ENCODE data around the gene SLC25A38. TPM values are rescaled to one million over a fixed set of nuclear protein-coding genes. Genes with fewer than 3 reads are reported as not detected.
"Not testable (repeated sequence)": the region's sequence is repeated elsewhere in the genome, so short reads cannot be mapped to it uniquely, and the experiment has no call there.

The SLC25A38 gene
- total and polyA plus RNA-seq, 2 donors from 2014 or later: 24.9 to 42.3 TPM

DNA sequence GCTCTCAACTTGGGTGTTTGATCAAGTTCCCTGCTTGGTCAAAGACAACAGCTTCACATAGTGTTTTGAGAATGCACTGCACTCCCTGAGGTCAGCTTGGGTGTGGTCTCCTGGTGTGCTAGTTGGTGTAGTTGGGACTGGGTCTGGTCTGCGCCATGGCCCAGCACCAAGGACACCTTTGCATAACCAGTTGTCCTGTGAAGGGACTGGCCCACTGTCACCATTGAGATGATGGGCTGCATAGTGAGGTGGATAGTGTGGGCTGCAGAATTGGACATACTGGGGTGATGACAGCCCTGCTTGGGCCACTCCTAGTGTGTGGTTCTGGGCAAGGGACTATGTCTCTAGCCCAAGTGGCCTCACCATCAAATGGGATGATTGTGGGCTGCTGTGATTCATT, 32.8 kb downstream of the SLC25A38 start:
- DNase-seq (no peak), FAIRE-seq (no peak)
- intact Hi-C loops (cut with DNase I): no loop called here
- no peak for TF ChIP-seq CTCF (IDR thresholded peaks at IDR 0.05; ENCODE audit: borderline replicate concordance, extremely low read depth, insufficient read depth)
- H3K4me3 ChIP-seq (ENCODE audit: low read length in 3 of 3): no peak overlapping the region
- no peak overlapping the region for H3K9ac ChIP-seq (ENCODE audit: low read length in 3 of 3)
- H3K27ac ChIP-seq (ENCODE audit: low read depth in 2 of 2, low read length in 2 of 2): no peak overlapping the region
- H3K9me3 ChIP-seq (ENCODE audit: control insufficient read depth in 2 of 3, insufficient read depth in 1 of 3, low read length in 3 of 3): no peaks in the 10 kb centered on the region
- peaks cover 0 to 2% (median 0%) of the 10 kb centered on the region in 3 donors for H3K4me1 ChIP-seq (ENCODE audit: control insufficient read depth in 2 of 3, insufficient read depth in 2 of 3, low read depth in 1 of 3, low read length in 3 of 3)
- H3K27me3 ChIP-seq (ENCODE audit: control insufficient read depth, insufficient read depth, low read length): no peaks in the 10 kb centered on the region
- H3K36me3 ChIP-seq (ENCODE audit: control insufficient read depth in 2 of 3, insufficient read depth in 3 of 3, low read length in 3 of 3): peaks cover 4 to 25% (median 16%) of the 10 kb centered on the region in 3 donors

DNA sequence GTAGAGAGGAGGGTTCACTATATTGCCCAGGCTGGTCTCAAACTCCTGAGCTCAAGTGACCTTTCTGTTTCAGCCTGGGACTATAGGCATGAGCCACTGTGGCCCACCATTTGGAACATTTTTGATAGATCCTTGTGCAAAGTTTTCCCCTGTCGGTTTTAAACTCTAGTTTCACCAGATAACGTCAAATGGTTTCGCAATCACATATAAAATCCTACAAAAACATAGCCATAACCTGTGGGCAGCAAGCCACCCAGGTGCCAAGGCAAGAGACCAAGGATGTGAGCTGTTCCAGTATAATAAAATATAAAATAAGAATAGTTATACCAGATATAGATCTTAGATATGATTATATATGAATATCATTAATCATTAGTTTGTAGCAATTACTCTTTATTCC, 33.8 kb downstream of the SLC25A38 start:
- H3K27ac ChIP-seq (ENCODE audit: low read depth in 2 of 2, low read length in 2 of 2); DNase-seq; H3K4me1 ChIP-seq (ENCODE audit: control insufficient read depth in 2 of 3, insufficient read depth in 2 of 3, low read depth in 1 of 3, low read length in 3 of 3); H3K9me3 ChIP-seq (ENCODE audit: control insufficient read depth in 2 of 3, insufficient read depth in 1 of 3, low read length in 3 of 3); intact Hi-C loops (cut with DNase I); H3K9ac ChIP-seq (ENCODE audit: low read length in 3 of 3); H3K27me3 ChIP-seq (ENCODE audit: control insufficient read depth, insufficient read depth, low read length); H3K4me3 ChIP-seq (ENCODE audit: low read length in 3 of 3); FAIRE-seq: not testable (repeated sequence)
- peaks cover 2 to 22% (median 9%) of the 10 kb centered on the region in 3 donors for H3K36me3 ChIP-seq (ENCODE audit: control insufficient read depth in 2 of 3, insufficient read depth in 3 of 3, low read length in 3 of 3)

- H3K27ac ChIP-seq (ENCODE audit: low read depth in 2 of 2, low read length in 2 of 2); H3K4me1 ChIP-seq (ENCODE audit: control insufficient read depth in 2 of 3, insufficient read depth in 2 of 3, low read depth in 1 of 3, low read length in 3 of 3); H3K27me3 ChIP-seq (ENCODE audit: control insufficient read depth, insufficient read depth, low read length); FAIRE-seq; H3K4me3 ChIP-seq (ENCODE audit: low read length in 3 of 3); H3K36me3 ChIP-seq (ENCODE audit: control insufficient read depth in 2 of 3, insufficient read depth in 3 of 3, low read length in 3 of 3); H3K9ac ChIP-seq (ENCODE audit: low read length in 3 of 3); DNase-seq; intact Hi-C loops (cut with DNase I); H3K9me3 ChIP-seq (ENCODE audit: control insufficient read depth in 2 of 3, insufficient read depth in 1 of 3, low read length in 3 of 3): not testable (repeated sequence)
These were observed 35.5 kb downstream of the SLC25A38 start for GRCh38 chr3:39418556-39419225.

- no peak overlapping the region for H3K4me3 ChIP-seq (ENCODE audit: low read length in 3 of 3)
- no peaks in the 10 kb centered on the region for H3K9me3 ChIP-seq (ENCODE audit: control insufficient read depth in 2 of 3, insufficient read depth in 1 of 3, low read length in 3 of 3)
- intact Hi-C loops (cut with DNase I): no loop called here
- H3K4me1 ChIP-seq (ENCODE audit: control insufficient read depth in 2 of 3, insufficient read depth in 2 of 3, low read depth in 1 of 3, low read length in 3 of 3): no peaks in the 10 kb centered on the region
- DNase-seq: no peak
- no peak overlapping the region for H3K9ac ChIP-seq (ENCODE audit: low read length in 3 of 3)
- no peak for TF ChIP-seq CTCF (IDR thresholded peaks at IDR 0.05; ENCODE audit: borderline replicate concordance, extremely low read depth, insufficient read depth)
- H3K27ac ChIP-seq (ENCODE audit: low read depth in 2 of 2, low read length in 2 of 2): no peak overlapping the region
- no peaks in the 10 kb centered on the region for H3K36me3 ChIP-seq (ENCODE audit: control insufficient read depth in 2 of 3, insufficient read depth in 3 of 3, low read length in 3 of 3)
- no peak for FAIRE-seq
- no peaks in the 10 kb centered on the region for H3K27me3 ChIP-seq (ENCODE audit: control insufficient read depth, insufficient read depth, low read length)
These were observed 36.7 kb downstream of the SLC25A38 start for GRCh38 chr3:39419742-39420315.

All from kidney (tissue), 14 donors.